ENCODE results near the gene CCDC121.
"Not testable (repeated sequence)": the region's sequence is repeated elsewhere in the genome, so short reads cannot be mapped to it uniquely, and the experiment has no call there.

CCDC121 gene

DNA sequence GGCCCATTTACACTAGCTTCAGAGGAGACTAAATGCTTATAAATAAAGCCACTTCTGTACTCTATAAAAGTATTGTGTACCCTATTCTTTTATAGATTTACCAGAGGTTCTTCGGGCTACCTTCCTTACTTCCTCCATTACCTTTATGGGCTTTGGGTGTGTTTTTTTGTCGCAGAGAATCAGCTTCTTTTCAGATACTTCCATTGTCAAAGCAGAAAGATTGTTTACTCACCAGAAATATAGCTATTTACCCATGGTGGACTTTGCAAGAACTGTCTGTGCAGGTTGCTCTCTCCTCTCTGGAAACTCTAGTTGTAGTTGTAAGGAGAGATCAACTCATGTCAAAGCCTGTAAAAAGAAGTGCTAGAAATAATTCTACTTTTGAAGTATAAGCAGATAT is 14.8 kb downstream of the CCDC121 start:
- H3K9ac ChIP-seq (ENCODE audit: low read length) = no peak overlapping the region
- H4K20me1 ChIP-seq (ENCODE audit: insufficient read depth, low read length) = no peaks in the 10 kb centered on the region
- no peaks in the 10 kb centered on the region for H3K27me3 ChIP-seq (ENCODE audit: insufficient read depth, low read length)
- no peaks in the 10 kb centered on the region for H3K9me2 ChIP-seq (ENCODE audit: low read depth, low read length)
- no peaks in the 10 kb centered on the region for H3F3A ChIP-seq (ENCODE audit: insufficient read depth, low read length)
- TF ChIP-seq, protein P1, sequence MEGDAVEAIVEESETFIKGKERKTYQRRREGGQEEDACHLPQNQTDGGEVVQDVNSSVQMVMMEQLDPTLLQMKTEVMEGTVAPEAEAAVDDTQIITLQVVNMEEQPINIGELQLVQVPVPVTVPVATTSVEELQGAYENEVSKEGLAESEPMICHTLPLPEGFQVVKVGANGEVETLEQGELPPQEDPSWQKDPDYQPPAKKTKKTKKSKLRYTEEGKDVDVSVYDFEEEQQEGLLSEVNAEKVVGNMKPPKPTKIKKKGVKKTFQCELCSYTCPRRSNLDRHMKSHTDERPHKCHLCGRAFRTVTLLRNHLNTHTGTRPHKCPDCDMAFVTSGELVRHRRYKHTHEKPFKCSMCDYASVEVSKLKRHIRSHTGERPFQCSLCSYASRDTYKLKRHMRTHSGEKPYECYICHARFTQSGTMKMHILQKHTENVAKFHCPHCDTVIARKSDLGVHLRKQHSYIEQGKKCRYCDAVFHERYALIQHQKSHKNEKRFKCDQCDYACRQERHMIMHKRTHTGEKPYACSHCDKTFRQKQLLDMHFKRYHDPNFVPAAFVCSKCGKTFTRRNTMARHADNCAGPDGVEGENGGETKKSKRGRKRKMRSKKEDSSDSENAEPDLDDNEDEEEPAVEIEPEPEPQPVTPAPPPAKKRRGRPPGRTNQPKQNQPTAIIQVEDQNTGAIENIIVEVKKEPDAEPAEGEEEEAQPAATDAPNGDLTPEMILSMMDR (IDR thresholded peaks at IDR 0.05; ENCODE audit: low read length) = no peak
- no peak for TF ChIP-seq EZH2 (IDR thresholded peaks at IDR 0.05; ENCODE audit: borderline replicate concordance, low read length)
- H3K4me2 ChIP-seq (ENCODE audit: low read length) = no peak overlapping the region
- H3K4me3 ChIP-seq (ENCODE audit: low read depth, low read length, poor library complexity, severe bottlenecking) = no peak overlapping the region
- H3K4me1 ChIP-seq (ENCODE audit: insufficient read depth, low read length, severe bottlenecking) = no peaks in the 10 kb centered on the region
- H3K27ac ChIP-seq (ENCODE audit: low read depth, low read length, poor library complexity, severe bottlenecking) = no peak overlapping the region
- no peaks in the 10 kb centered on the region for H3K79me2 ChIP-seq (ENCODE audit: insufficient read depth, low read length)
- no peak overlapping the region for H2AFZ ChIP-seq (ENCODE audit: low read length)
- H3K36me3 ChIP-seq (ENCODE audit: insufficient read depth, low read length) = peaks cover 69% of the 10 kb centered on the region
- no peaks in the 10 kb centered on the region for H3K9me3 ChIP-seq (ENCODE audit: low read length)

DNA sequence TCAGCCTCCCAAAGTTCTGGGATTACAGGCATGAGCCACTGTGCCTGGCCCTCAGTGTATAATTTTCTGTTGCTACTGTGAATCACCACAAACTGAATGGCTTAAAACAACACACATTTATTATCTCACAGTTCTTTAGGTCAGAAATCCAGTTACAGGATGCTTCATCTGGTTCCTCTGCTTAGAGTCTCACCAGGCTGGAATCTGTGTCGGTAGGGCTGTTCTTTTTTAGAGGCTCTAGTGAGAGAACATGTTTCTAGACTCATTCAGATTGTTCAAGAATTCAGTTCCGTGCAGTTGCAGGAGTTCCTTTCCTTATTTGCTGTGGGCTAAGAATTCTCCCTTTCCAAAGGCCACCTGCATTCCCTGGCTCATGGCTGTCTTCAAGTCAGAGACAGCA is 22.2 kb downstream of the CCDC121 start:
- no peaks in the 10 kb centered on the region for H3K9me3 ChIP-seq (ENCODE audit: low read length)
- H3K4me3 ChIP-seq (ENCODE audit: low read depth, low read length, poor library complexity, severe bottlenecking) = no peak overlapping the region
- no peaks in the 10 kb centered on the region for H3K79me2 ChIP-seq (ENCODE audit: insufficient read depth, low read length)
- H3K4me2 ChIP-seq (ENCODE audit: low read length) = no peak overlapping the region
- no peak overlapping the region for H3K27ac ChIP-seq (ENCODE audit: low read depth, low read length, poor library complexity, severe bottlenecking)
- H3K9me2 ChIP-seq (ENCODE audit: low read depth, low read length) = no peaks in the 10 kb centered on the region
- H3K9ac ChIP-seq (ENCODE audit: low read length) = no peak overlapping the region
- no peaks in the 10 kb centered on the region for H3K4me1 ChIP-seq (ENCODE audit: insufficient read depth, low read length, severe bottlenecking)
- H2AFZ ChIP-seq (ENCODE audit: low read length) = no peak overlapping the region
- H4K20me1 ChIP-seq (ENCODE audit: insufficient read depth, low read length) = no peaks in the 10 kb centered on the region
- H3K36me3 ChIP-seq (ENCODE audit: insufficient read depth, low read length) = peaks cover 73% of the 10 kb centered on the region
- no peaks in the 10 kb centered on the region for H3K27me3 ChIP-seq (ENCODE audit: insufficient read depth, low read length)
- no peak for TF ChIP-seq EZH2 (IDR thresholded peaks at IDR 0.05; ENCODE audit: borderline replicate concordance, low read length)
- TF ChIP-seq, protein P1 (IDR thresholded peaks at IDR 0.05; ENCODE audit: low read length) = no peak
- H3F3A ChIP-seq (ENCODE audit: insufficient read depth, low read length) = no peaks in the 10 kb centered on the region

DNA sequence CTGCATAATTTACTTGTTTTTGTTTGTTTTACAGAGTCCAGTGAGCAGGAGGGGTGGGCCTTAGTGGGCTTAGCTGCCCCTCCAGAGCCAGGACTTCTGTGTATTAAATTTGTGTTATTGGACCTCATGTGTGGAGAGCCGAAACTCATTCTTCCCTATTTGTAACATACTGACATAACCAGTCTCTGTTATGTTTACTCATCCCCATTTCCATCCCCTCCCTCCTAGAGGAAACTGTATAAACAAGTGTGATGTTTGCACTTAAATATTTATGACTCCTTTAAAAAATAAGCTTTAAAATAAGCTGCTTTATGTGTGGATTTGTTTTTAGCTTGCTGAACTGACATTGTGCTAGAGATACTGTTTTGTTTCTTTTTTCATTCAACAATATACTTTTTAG is 32.2 kb downstream of the CCDC121 start:
- peaks cover 45% of the 10 kb centered on the region for H3K36me3 ChIP-seq (ENCODE audit: insufficient read depth, low read length)
- H3K9ac ChIP-seq (ENCODE audit: low read length) = no peak overlapping the region
- H3K79me2 ChIP-seq (ENCODE audit: insufficient read depth, low read length) = peaks cover 39% of the 10 kb centered on the region
- no peaks in the 10 kb centered on the region for H4K20me1 ChIP-seq (ENCODE audit: insufficient read depth, low read length)
- no peak overlapping the region for H3K27ac ChIP-seq (ENCODE audit: low read depth, low read length, poor library complexity, severe bottlenecking)
- H3K4me2 ChIP-seq (ENCODE audit: low read length) = no peak overlapping the region
- no peaks in the 10 kb centered on the region for H3K4me1 ChIP-seq (ENCODE audit: insufficient read depth, low read length, severe bottlenecking)
- H3K4me3 ChIP-seq (ENCODE audit: low read depth, low read length, poor library complexity, severe bottlenecking) = no peak overlapping the region
- H2AFZ ChIP-seq (ENCODE audit: low read length) = no peak overlapping the region
- H3K27me3 ChIP-seq (ENCODE audit: insufficient read depth, low read length) = no peaks in the 10 kb centered on the region
- TF ChIP-seq, protein P1 (IDR thresholded peaks at IDR 0.05; ENCODE audit: low read length) = no peak
- TF ChIP-seq EZH2 (IDR thresholded peaks at IDR 0.05; ENCODE audit: borderline replicate concordance, low read length) = no peak
- H3K9me2 ChIP-seq (ENCODE audit: low read depth, low read length) = no peaks in the 10 kb centered on the region
- no peaks in the 10 kb centered on the region for H3F3A ChIP-seq (ENCODE audit: insufficient read depth, low read length)
- peaks cover 12% of the 10 kb centered on the region for H3K9me3 ChIP-seq (ENCODE audit: low read length)

DNA sequence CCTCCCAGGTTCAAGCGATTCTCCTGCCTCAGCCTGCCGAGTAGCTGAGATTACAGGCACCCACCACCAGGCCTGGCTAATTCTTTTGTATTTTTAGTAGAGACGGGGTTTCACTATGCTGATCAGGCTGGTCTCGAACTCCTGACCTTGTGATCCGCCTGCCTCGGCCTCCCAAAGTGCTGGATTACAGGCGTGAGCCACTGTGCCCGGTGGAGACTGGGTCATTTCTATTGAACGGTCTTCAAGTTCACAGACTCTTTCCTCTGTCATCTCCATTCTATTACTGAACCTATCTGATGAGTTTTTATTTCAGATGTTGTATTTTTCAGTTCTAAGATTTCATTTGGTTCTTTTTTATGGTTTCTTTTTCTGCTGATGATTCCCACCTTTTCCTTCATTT is 33.4 kb downstream of the CCDC121 start:
- not testable (repeated sequence) for H3K9ac ChIP-seq (ENCODE audit: low read length); H3K9me2 ChIP-seq (ENCODE audit: low read depth, low read length); H3F3A ChIP-seq (ENCODE audit: insufficient read depth, low read length); H3K27me3 ChIP-seq (ENCODE audit: insufficient read depth, low read length); H3K4me3 ChIP-seq (ENCODE audit: low read depth, low read length, poor library complexity, severe bottlenecking); H4K20me1 ChIP-seq (ENCODE audit: insufficient read depth, low read length); H2AFZ ChIP-seq (ENCODE audit: low read length); H3K4me2 ChIP-seq (ENCODE audit: low read length); H3K4me1 ChIP-seq (ENCODE audit: insufficient read depth, low read length, severe bottlenecking); H3K27ac ChIP-seq (ENCODE audit: low read depth, low read length, poor library complexity, severe bottlenecking)
- H3K9me3 ChIP-seq (ENCODE audit: low read length) = peaks cover 16% of the 10 kb centered on the region
- peaks cover 34% of the 10 kb centered on the region for H3K36me3 ChIP-seq (ENCODE audit: insufficient read depth, low read length)
- peaks cover 49% of the 10 kb centered on the region for H3K79me2 ChIP-seq (ENCODE audit: insufficient read depth, low read length)

DNA sequence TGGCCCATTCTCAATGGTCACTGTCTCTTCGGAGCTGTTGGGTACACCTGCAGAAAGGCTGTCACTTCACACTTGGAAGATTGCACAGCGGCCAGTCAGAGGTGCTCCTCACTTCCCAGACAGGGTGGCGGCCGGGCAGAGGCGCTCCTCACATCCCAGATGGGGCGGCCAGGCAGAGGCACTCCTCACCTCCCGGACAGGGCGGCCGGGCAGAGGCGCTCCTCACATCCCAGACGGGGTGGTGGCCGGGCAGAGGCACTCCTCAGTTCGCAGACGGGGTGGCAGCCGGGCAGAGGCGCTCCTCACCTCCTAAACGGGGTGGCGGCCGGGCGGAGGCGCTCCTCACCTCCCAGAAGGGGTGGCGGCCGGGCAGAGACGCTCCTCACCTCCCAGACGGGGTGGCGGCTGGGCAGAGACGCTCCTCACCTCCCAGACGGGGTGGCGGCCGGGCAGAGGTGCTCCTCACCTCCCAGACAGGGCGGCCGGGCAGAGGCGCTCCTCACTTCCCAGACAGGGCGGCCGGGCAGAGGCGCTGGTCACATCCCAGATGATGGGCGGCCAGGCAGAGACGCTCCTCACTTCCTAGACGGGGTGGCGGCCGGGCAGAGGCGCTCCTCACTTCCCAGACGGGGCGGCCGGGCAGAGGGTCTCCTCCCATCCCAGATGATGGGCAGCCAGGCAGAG is 34.6 kb downstream of the CCDC121 start:
- not testable (repeated sequence) for H3K9ac ChIP-seq (ENCODE audit: low read length); H4K20me1 ChIP-seq (ENCODE audit: insufficient read depth, low read length); H3K9me2 ChIP-seq (ENCODE audit: low read depth, low read length); H3F3A ChIP-seq (ENCODE audit: insufficient read depth, low read length); H2AFZ ChIP-seq (ENCODE audit: low read length); H3K4me1 ChIP-seq (ENCODE audit: insufficient read depth, low read length, severe bottlenecking); H3K4me3 ChIP-seq (ENCODE audit: low read depth, low read length, poor library complexity, severe bottlenecking); H3K27ac ChIP-seq (ENCODE audit: low read depth, low read length, poor library complexity, severe bottlenecking); H3K4me2 ChIP-seq (ENCODE audit: low read length); H3K27me3 ChIP-seq (ENCODE audit: insufficient read depth, low read length)
- Histone ChIP-seq H3K9me3 (ENCODE audit: low read length) (peaks cover 25% of the 10 kb centered on the region), H3K36me3 (ENCODE audit: insufficient read depth, low read length) (peaks cover 23% of the 10 kb centered on the region), H3K79me2 (ENCODE audit: insufficient read depth, low read length) (peaks cover 61% of the 10 kb centered on the region)

All from OCI-LY1 (cell line).